Small intestine (tissue), 7 donors: ENCODE measurements around the gene IGSF3. TPM values are rescaled to one million over a fixed set of nuclear protein-coding genes. Genes with fewer than 3 reads are reported as not detected.

Experiments used
- DNase-seq, 2 donors: peaks; one replicate each; pipeline versions ENCODE4 v3.0.0 to v3.0.0-alpha.2; 2013
- FAIRE-seq: peaks from 2 replicates; lab custom pipeline; 2012; peaks lifted over from hg19 to GRCh38; lab: Jason Lieb, UNC
- H3K27ac ChIP-seq, 3 donors: one replicate each; pipeline ENCODE4 v1.5.1; 2013; ENCODE audit warnings: low read length in 2 of 3, mild to moderate bottlenecking in 2 of 3, control low read depth in 1 of 3, inconsistent platforms in 1 of 3, low read depth in 1 of 3, moderate library complexity in 1 of 3
- H3K27me3 ChIP-seq, 3 donors: one replicate each; pipeline ENCODE4 v1.6.1; 2013; ENCODE audit warnings: low read length in 3 of 3, inconsistent platforms in 1 of 3; ENCODE audit not compliant: control insufficient read depth in 3 of 3, insufficient read depth in 3 of 3
- H3K36me3 ChIP-seq, 3 donors: one replicate each; pipeline ENCODE4 v1.6.1; 2013; ENCODE audit warnings: low read length in 3 of 3, inconsistent platforms in 1 of 3, low read depth in 1 of 3, mild to moderate bottlenecking in 1 of 3, moderate library complexity in 1 of 3; ENCODE audit not compliant: control insufficient read depth in 3 of 3, insufficient read depth in 2 of 3
- H3K4me1 ChIP-seq, 3 donors: one replicate each; pipeline ENCODE4 v1.6.1; 2013; ENCODE audit warnings: low read length in 2 of 3, inconsistent platforms in 1 of 3, low read depth in 1 of 3, mild to moderate bottlenecking in 1 of 3, moderate library complexity in 1 of 3; ENCODE audit not compliant: control insufficient read depth in 3 of 3, insufficient read depth in 2 of 3
- H3K4me3 ChIP-seq, 3 donors: one replicate each; pipeline ENCODE4 v1.5.1; 2013; ENCODE audit warnings: low read length in 3 of 3, control low read depth in 1 of 3, inconsistent platforms in 1 of 3, low read depth in 1 of 3, mild to moderate bottlenecking in 1 of 3, moderate library complexity in 1 of 3
- H3K9me3 ChIP-seq, 2 donors: one replicate each; pipeline ENCODE4 v1.6.1; 2013; ENCODE audit warnings: low read depth in 1 of 2, low read length in 1 of 2; ENCODE audit not compliant: control insufficient read depth in 2 of 2, insufficient read depth in 1 of 2
- WGBS, 3 donors: extraction: QIAGEN DNeasy Blood & Tissue Kit; methylation state at CpG; one replicate each; pipeline ENCODE4 v1.1.7; 2013; 5-methylcytosine and 5-hydroxymethylcytosine counted together
- polyA plus RNA-seq, 4 donors: library from polyadenylated mRNA; stranded (reverse) in 3 of 4; unstranded in 1 of 4; fragments of 200-250 nt in 3 of 4; fragments of 120-200 nt in 1 of 4; gene quantifications; one replicate each; pipeline versions ENCODE4 v1.2.1 to v1.2.3, GENCODE V29; 2013
- donor health status: healthy with polysubstance abuse.
- donor health status: control.
- donor health status: control.
- donor health status: Bipolar disorder and iron deficiency.
- donor health status: healthy.

Gene IGSF3
- polyA plus RNA-seq, 4 donors = 5.4 to 44.8 (median 7.0) TPM

DNA sequence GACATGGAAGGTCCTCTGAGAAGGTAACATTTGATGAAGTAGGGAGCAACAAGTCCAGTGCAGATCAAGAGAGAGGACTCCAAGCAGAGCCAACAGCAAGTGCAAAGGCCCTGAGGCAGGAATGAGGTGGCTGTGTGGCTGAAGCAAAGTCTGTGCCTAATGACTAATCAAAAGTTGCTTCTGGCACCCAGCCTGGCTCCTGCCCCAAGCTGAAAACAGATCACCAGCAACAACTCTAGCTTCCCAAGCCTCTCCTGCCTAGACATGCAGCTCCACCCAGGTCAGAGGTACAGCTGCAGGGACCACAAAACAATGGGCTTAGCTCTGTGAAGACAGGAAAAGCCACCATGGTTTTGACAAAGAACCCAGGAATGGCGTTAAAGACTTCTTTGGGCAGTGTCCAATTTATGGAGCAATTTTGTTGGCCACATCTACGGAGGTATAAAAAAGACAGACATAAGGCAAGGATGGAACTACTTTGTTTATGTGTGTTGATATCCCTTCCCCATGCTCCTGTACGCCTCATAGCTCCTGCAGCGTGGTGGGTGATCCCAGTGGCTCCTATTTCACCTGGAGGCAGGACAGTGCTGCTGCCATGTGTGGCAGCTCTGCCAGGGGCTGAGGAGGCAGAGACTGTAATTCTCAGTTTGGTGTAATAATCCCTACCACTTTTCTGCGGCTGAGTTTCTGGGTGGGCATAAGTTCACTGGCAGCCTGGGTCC lies 26.4 kb upstream of the IGSF3 start:
- peak in 1 of 2 donors; percentile 29 for DNase-seq
- WGBS, 3 donors = 67 to 85% (median 69%) methylated on average over 5 of the region's 5 CpGs
- no peak for FAIRE-seq

DNA sequence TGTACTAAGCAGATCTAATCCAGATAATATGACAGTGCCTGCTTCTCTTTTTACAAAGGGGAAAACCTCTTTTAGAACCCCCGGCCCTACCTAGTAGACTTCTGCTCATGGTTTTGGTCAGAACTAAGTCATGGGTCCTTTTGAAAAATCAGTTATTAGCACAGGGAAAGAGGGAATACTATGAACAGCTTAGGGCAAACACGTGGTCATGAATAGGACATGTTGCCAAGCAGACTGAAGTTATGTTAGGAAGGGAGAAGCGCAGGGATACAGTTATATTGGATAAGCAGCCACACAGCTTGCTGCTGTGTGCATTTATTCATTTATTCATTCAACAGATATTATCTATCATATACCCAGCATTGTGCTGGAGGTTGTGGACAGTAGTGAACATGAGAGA lies 25.3 kb upstream of the IGSF3 start:
- Histone ChIP-seq H3K9me3 (no peaks in the 10 kb centered on the region), H3K27me3 (no peaks in the 10 kb centered on the region), H3K4me1 (peaks cover 0 to 4% (median 0%) of the 10 kb centered on the region in 3 donors), H3K27ac (no peak overlapping the region), H3K4me3 (no peak overlapping the region), H3K36me3 (no peaks in the 10 kb centered on the region)
- DNase-seq (no peak), FAIRE-seq (no peak)
- WGBS, 3 donors = 75 to 81% (median 79%) methylated on average over 3 of the region's 3 CpGs

More for the DNA sequence above, 26.4 kb upstream of the IGSF3 start:
- H3K9me3 ChIP-seq = no peaks in the 10 kb centered on the region
- H3K36me3 ChIP-seq = no peaks in the 10 kb centered on the region
- no peaks in the 10 kb centered on the region for H3K27me3 ChIP-seq
- peaks cover 0 to 4% (median 0%) of the 10 kb centered on the region in 3 donors for H3K4me1 ChIP-seq
- H3K4me3 ChIP-seq = no peak overlapping the region
- H3K27ac ChIP-seq = no peak overlapping the region

DNA sequence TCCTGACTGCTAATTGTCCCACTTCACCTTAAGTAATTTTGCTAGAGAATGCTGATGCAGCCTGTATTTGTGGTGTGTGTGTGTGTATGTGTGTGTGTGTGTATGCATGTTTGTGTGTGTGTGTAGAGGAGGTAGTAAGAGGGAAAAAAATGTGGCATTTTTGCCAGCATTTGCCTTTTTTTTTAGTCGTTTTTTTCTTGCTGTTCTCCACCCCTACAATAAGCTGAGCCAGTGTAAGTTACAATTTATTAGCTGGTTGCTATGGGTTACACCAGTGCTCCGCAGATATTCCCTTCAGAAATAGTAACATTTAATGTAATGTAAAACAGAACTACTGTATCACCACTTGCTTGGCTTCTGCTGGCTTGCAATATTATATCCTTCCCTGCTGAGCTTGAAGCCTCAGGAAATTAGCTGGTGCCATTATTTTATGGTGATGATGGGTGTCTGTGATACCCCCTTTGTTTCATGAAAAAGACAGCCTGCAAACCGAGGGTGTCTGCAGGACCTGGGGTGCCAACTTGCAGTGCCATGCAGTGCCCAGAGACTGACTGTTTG lies 23.4 kb upstream of the IGSF3 start:
- H3K27ac ChIP-seq = no peak overlapping the region
- WGBS, 3 donors = 37 to 41% (median 40%) methylated on average over 3 of the region's 3 CpGs
- H3K36me3 ChIP-seq = no peaks in the 10 kb centered on the region
- H3K27me3 ChIP-seq = no peaks in the 10 kb centered on the region
- no peaks in the 10 kb centered on the region for H3K9me3 ChIP-seq
- FAIRE-seq (no peak), DNase-seq (peak in 1 of 2 donors; percentile 8)
- peaks cover 0 to 4% (median 0%) of the 10 kb centered on the region in 3 donors for H3K4me1 ChIP-seq
- no peak overlapping the region for H3K4me3 ChIP-seq

GRCh38 chr1:116690396-116690848 lies 22.9 kb upstream of the IGSF3 start:
- Histone ChIP-seq H3K9me3 (no peaks in the 10 kb centered on the region), H3K27me3 (no peaks in the 10 kb centered on the region), H3K27ac (no peak overlapping the region), H3K4me3 (no peak overlapping the region), H3K36me3 (no peaks in the 10 kb centered on the region), H3K4me1 (peaks cover 0 to 4% (median 0%) of the 10 kb centered on the region in 3 donors)
- FAIRE-seq (no peak), DNase-seq (no peak)
- 20 to 38% (median 33%) methylated on average over 2 of the region's 2 CpGs for WGBS, 3 donors

GRCh38 chr1:116686723-116687352 lies 19.3 kb upstream of the IGSF3 start:
- no peak overlapping the region for H3K27ac ChIP-seq
- H3K9me3 ChIP-seq = no peaks in the 10 kb centered on the region
- no peak overlapping the region for H3K4me3 ChIP-seq
- H3K4me1 ChIP-seq = peaks cover 0 to 4% (median 0%) of the 10 kb centered on the region in 3 donors
- 65 to 79% (median 76%) methylated on average over 4 of the region's 4 CpGs for WGBS, 3 donors
- H3K27me3 ChIP-seq = no peaks in the 10 kb centered on the region
- H3K36me3 ChIP-seq = no peaks in the 10 kb centered on the region
- no peak for DNase-seq
- FAIRE-seq = no peak

GRCh38 chr1:116686175-116686574 lies 18.6 kb upstream of the IGSF3 start:
- H3K4me1 ChIP-seq = peaks cover 0 to 4% (median 0%) of the 10 kb centered on the region in 3 donors
- H3K9me3 ChIP-seq = no peaks in the 10 kb centered on the region
- no peak overlapping the region for H3K27ac ChIP-seq
- no peaks in the 10 kb centered on the region for H3K27me3 ChIP-seq
- no peaks in the 10 kb centered on the region for H3K36me3 ChIP-seq
- 95 to 96% (median 95%) methylated on average over 7 of the region's 7 CpGs for WGBS, 3 donors
- FAIRE-seq (no peak), DNase-seq (no peak)
- no peak overlapping the region for H3K4me3 ChIP-seq

DNA sequence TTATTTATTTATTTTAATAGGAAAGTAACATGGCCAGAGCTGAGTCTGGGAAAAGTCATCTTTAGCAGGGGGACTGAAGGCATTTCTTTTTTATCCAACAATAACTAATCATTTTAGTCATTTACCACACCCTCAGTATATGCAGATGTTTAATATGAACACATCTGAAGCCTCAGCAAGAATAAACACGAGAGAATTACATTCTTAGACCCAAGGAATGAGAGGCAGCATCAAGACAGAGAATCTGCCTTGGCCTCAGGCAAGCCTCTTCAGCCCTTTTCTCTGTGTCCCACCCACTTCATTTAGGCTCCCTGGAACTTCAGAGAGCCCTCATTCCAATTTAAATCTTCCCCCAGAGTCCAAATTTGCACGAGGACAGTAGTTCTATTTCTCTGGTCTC lies 17.0 kb upstream of the IGSF3 start:
- H3K4me3 ChIP-seq = no peak overlapping the region
- FAIRE-seq (no peak), DNase-seq (no peak)
- WGBS, 3 donors = 55 to 72% (median 68%) methylated on average over 2 of the region's 2 CpGs
- no peak overlapping the region for H3K27ac ChIP-seq
- no peaks in the 10 kb centered on the region for H3K4me1 ChIP-seq
- H3K9me3 ChIP-seq = no peaks in the 10 kb centered on the region
- H3K27me3 ChIP-seq = no peaks in the 10 kb centered on the region
- H3K36me3 ChIP-seq = no peaks in the 10 kb centered on the region

DNA sequence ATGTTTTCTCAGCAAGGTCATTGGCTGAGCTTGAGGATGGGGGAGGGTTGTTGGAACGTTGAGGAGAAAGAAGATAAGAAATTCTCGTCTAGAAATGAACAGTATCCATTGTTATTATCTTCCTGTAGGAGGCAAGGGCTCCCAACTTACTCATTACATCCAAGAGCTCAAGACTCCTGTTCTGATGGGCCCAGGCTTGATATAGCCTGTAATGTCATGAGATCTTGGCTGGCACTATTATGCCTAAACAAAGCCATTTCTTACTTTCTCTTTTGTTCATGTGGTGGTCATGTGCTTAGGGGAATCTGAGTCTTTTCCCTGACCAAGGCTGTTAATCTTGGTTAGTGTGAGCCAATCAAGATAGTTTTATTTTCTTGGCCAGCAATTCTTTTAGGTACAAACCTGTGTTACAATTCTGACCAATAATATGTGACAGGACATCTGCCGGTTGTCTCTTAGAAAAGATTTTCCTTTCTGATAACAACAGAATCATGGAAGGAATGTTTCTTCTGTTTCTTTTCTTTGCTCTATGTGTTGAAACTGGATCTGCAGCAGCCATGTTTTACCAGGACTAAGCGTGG lies 15.2 kb upstream of the IGSF3 start:
- Histone ChIP-seq H3K36me3 (no peaks in the 10 kb centered on the region), H3K4me3 (no peak overlapping the region), H3K27me3 (no peaks in the 10 kb centered on the region), H3K9me3 (no peaks in the 10 kb centered on the region), H3K27ac (no peak overlapping the region), H3K4me1 (no peaks in the 10 kb centered on the region)
- WGBS, 3 donors = 53 to 73% (median 68%) methylated on average over 4 of the region's 4 CpGs
- FAIRE-seq = no peak
- peak in 1 of 2 donors; percentile 11 for DNase-seq
